ENCODE data around the gene CRNN.

CRNN gene

DNA sequence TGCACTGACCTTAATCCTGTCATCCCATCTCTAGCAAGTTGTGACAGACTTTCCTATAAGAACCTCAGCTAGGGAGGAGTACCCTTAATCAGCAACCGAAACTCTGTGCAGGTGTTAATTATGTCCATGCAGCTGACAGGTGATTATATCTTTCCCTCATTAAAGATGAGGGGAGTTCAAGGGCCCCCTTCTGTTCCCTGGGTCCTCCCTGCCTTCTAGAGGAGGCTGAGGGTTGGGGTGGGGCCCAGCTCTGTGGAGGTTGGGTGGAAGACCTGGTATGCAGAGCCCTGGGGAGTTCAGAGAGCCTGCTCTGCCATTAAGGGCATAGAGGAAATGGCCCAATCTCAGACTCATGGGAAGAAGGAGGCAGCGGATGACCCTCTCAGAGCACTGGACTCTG lies 35.6 kb upstream of the CRNN start:
- H3K27ac ChIP-seq (ENCODE audit: extremely low read depth, low read depth, low read length), result no peak overlapping the region
- ChIA-PET POLR2A (no interaction called here), CTCF (interaction anchor here (0.7 to 6.6 kb wide), 5 partner anchors 9 to 397 kb away, joined by 3 to 70 read pairs (median 5); no protein-coding TSS in a partner anchor)
- no peaks in the 10 kb centered on the region for H3K36me3 ChIP-seq (ENCODE audit: control insufficient read depth in 2 of 2, insufficient read depth in 1 of 2, low read length in 2 of 2)
- no peaks in the 10 kb centered on the region for H3K9me3 ChIP-seq (ENCODE audit: control insufficient read depth, insufficient read depth, low read depth, low read length)
- TF ChIP-seq SP3 (tag by site-specific recombination; IDR thresholded peaks at IDR 0.05), result no peak
- TF ChIP-seq, protein P1, sequence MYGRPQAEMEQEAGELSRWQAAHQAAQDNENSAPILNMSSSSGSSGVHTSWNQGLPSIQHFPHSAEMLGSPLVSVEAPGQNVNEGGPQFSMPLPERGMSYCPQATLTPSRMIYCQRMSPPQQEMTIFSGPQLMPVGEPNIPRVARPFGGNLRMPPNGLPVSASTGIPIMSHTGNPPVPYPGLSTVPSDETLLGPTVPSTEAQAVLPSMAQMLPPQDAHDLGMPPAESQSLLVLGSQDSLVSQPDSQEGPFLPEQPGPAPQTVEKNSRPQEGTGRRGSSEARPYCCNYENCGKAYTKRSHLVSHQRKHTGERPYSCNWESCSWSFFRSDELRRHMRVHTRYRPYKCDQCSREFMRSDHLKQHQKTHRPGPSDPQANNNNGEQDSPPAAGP (tag by site-specific recombination; IDR thresholded peaks at IDR 0.05), result no peak
- TF ChIP-seq PRDM6 (tag by site-specific recombination; IDR thresholded peaks at IDR 0.05), result no peak
- no peak for TF ChIP-seq AEBP2 (tag by site-specific recombination; IDR thresholded peaks at IDR 0.05; ENCODE audit: borderline replicate concordance)
- TF ChIP-seq WT1 (tag by site-specific recombination; IDR thresholded peaks at IDR 0.05), result no peak
- no peak overlapping the region for H3K4me3 ChIP-seq (ENCODE audit: low read depth, low read length)
- no peaks in the 10 kb centered on the region for H3K4me1 ChIP-seq (ENCODE audit: control insufficient read depth, insufficient read depth, low read length)

GRCh38 chr1:152448496-152448895 lies 34.4 kb upstream of the CRNN start:
- H3K4me3 ChIP-seq (ENCODE audit: low read depth, low read length), result no peak overlapping the region
- no peak overlapping the region for H3K27ac ChIP-seq (ENCODE audit: extremely low read depth, low read depth, low read length)
- H3K9me3 ChIP-seq (ENCODE audit: control insufficient read depth, insufficient read depth, low read depth, low read length), result no peaks in the 10 kb centered on the region
- TF ChIP-seq ZNF664 (tag by site-specific recombination; IDR thresholded peaks at IDR 0.05), result no peak
- TF ChIP-seq ZNF24 (tag by site-specific recombination; IDR thresholded peaks at IDR 0.05), result no peak
- no peak for TF ChIP-seq ZNF544 (tag by site-specific recombination; IDR thresholded peaks at IDR 0.05)
- TF ChIP-seq ZNF626 (tag by site-specific recombination; IDR thresholded peaks at IDR 0.05), result no peak
- no peak for TF ChIP-seq ZNF175 (tag by site-specific recombination; IDR thresholded peaks at IDR 0.05)
- no peak for TF ChIP-seq ZNF133 (tag by site-specific recombination; IDR thresholded peaks at IDR 0.05)
- no peak for TF ChIP-seq ZNF639 (tag by site-specific recombination; IDR thresholded peaks at IDR 0.05)
- TF ChIP-seq ZFHX2 (tag by site-specific recombination; conservative IDR thresholded peaks at IDR 0.05), result no peak
- no peak for TF ChIP-seq MEIS1 (CRISPR knock-in tag; IDR thresholded peaks at IDR 0.05; ENCODE audit: borderline replicate concordance)
- TF ChIP-seq, protein P2, sequence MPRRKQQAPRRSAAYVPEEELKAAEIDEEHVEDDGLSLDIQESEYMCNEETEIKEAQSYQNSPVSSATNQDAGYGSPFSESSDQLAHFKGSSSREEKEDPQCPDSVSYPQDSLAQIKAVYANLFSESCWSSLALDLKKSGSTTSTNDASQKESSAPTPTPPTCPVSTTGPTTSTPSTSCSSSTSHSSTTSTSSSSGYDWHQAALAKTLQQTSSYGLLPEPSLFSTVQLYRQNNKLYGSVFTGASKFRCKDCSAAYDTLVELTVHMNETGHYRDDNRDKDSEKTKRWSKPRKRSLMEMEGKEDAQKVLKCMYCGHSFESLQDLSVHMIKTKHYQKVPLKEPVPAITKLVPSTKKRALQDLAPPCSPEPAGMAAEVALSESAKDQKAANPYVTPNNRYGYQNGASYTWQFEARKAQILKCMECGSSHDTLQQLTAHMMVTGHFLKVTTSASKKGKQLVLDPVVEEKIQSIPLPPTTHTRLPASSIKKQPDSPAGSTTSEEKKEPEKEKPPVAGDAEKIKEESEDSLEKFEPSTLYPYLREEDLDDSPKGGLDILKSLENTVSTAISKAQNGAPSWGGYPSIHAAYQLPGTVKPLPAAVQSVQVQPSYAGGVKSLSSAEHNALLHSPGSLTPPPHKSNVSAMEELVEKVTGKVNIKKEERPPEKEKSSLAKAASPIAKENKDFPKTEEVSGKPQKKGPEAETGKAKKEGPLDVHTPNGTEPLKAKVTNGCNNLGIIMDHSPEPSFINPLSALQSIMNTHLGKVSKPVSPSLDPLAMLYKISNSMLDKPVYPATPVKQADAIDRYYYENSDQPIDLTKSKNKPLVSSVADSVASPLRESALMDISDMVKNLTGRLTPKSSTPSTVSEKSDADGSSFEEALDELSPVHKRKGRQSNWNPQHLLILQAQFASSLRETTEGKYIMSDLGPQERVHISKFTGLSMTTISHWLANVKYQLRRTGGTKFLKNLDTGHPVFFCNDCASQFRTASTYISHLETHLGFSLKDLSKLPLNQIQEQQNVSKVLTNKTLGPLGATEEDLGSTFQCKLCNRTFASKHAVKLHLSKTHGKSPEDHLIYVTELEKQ (tag by site-specific recombination; IDR thresholded peaks at IDR 0.05; ENCODE audit: borderline replicate concordance), result no peak
- no peak for TF ChIP-seq ZNF48 (tag by site-specific recombination; IDR thresholded peaks at IDR 0.05)
- no peak for TF ChIP-seq ZBTB1 (tag by site-specific recombination; IDR thresholded peaks at IDR 0.05)
- no peak for TF ChIP-seq ZNF26 (tag by site-specific recombination; IDR thresholded peaks at IDR 0.05)
- ChIA-PET POLR2A (no interaction called here), CTCF (interaction anchor here (0.8 to 6.6 kb wide), 9 partner anchors 8 to 396 kb away, joined by 3 to 70 read pairs (median 5); no protein-coding TSS in a partner anchor)
- H3K36me3 ChIP-seq (ENCODE audit: control insufficient read depth in 2 of 2, insufficient read depth in 1 of 2, low read length in 2 of 2), result no peaks in the 10 kb centered on the region
- no peaks in the 10 kb centered on the region for H3K4me1 ChIP-seq (ENCODE audit: control insufficient read depth, insufficient read depth, low read length)
